Subcutaneous adipose tissue (tissue), 4 donors: ENCODE measurements around the gene CISD3. TPM values are rescaled to one million over a fixed set of nuclear protein-coding genes. Genes with fewer than 3 reads are reported as not detected.

Experiments
- total RNA-seq, 4 donors: library from RNA; depleted of rRNA; stranded (reverse); fragments of >200 nt; gene quantifications; one replicate each; pipeline ENCODE4 v1.1.0, GENCODE V29; 2016
- TF ChIP-seq, protein P1 (sequence below): fragments of 450-650 bp; IDR thresholded peaks from one replicate; pipeline ENCODE4 v1.5.1; 2016; ENCODE audit warnings: low read depth, mild to moderate bottlenecking, control low read depth, antibody characterized with exemption, moderate library complexity

CISD3 gene
- total RNA-seq, 4 donors from 2014 or later = 11.0 to 19.7 (median 15.1) TPM

DNA sequence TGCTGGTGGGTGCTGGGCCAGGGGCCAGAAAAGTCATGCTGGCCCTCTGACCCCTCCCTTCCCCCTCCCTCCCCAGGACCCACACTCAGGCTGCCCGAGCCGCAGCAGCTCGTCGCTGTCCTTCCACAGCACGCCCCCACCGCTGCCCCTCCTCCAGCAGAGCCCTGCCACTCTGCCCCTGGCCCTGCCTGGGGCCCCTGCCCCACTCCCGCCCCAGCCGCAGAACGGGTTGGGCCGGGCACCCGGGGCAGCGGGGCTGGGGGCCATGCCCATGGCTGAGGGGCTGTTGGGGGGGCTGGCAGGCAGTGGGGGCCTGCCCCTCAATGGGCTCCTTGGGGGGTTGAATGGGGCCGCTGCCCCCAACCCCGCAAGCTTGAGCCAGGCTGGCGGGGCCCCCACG, 8.3 kb upstream of the CISD3 start:
- TF ChIP-seq, protein P1, sequence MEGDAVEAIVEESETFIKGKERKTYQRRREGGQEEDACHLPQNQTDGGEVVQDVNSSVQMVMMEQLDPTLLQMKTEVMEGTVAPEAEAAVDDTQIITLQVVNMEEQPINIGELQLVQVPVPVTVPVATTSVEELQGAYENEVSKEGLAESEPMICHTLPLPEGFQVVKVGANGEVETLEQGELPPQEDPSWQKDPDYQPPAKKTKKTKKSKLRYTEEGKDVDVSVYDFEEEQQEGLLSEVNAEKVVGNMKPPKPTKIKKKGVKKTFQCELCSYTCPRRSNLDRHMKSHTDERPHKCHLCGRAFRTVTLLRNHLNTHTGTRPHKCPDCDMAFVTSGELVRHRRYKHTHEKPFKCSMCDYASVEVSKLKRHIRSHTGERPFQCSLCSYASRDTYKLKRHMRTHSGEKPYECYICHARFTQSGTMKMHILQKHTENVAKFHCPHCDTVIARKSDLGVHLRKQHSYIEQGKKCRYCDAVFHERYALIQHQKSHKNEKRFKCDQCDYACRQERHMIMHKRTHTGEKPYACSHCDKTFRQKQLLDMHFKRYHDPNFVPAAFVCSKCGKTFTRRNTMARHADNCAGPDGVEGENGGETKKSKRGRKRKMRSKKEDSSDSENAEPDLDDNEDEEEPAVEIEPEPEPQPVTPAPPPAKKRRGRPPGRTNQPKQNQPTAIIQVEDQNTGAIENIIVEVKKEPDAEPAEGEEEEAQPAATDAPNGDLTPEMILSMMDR = no peak

DNA sequence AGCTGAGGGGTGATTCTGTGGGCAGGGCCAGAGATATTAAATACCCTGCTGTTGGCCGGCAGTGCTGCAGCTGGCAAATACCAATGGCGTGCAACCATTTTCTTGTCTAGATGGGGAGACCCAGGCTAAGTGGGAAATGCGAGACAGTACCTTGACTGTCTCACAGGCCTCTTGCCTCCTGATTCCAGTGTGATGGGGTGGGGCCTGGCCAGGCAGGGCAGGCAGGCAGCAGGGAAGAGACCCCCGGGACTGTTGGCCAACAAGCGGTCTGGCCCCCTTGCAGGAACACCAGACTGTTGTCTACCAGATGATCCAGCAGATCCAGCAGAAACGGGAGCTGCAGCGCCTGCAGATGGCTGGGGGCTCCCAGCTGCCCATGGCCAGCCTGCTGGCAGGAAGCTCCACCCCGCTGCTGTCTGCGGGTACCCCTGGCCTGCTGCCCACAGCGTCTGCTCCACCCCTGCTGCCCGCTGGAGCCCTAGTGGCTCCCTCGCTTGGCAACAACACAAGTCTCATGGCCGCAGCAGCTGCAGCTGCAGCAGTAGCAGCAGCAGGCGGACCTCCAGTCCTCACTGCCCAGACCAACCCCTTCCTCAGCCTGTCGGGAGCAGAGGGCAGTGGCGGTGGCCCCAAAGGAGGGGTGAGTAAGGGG, 5.7 kb upstream of the CISD3 start:
- TF ChIP-seq, protein P1 = no peak

DNA sequence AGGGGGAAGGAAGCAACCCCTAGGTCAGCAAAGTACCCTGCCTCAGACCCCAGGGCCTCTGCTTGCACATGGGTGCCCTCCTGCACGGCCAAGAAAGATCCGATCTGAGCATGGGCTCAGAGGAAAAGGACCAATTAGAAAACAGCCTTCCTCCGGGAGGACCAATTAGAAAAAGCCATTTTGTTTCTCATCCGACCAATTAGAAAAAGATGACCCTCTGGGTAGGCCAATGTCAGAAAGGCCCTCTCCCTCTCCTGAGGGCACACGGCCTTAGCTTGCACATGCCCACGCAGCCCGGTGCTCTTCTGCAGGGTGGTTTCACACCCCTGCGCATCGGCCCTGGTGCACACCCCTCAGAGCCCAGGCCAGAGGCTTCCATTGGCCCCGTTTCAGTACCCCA, 5.1 kb upstream of the CISD3 start:
- TF ChIP-seq, protein P1 = no peak

DNA sequence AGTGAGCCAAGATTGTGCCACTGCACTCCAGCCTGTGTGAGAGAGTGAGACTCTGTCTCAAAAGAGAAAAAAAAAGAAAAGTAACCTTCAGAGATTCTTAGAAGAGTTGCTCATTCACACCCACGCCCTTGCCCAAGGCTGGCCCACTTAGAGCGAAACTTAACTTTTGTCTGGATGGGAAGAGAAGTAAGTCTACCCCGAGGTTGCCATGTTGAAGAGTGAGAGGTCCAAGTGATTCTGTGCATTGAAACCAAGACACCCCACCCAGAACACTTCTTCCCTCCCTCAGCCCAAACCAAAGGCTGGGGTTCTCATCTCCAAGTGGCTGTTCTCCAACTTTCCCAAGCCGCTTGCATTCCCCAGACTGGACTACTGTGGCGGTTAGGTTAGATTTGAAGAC, 2.4 kb upstream of the CISD3 start:
- TF ChIP-seq, protein P1 = no peak

DNA sequence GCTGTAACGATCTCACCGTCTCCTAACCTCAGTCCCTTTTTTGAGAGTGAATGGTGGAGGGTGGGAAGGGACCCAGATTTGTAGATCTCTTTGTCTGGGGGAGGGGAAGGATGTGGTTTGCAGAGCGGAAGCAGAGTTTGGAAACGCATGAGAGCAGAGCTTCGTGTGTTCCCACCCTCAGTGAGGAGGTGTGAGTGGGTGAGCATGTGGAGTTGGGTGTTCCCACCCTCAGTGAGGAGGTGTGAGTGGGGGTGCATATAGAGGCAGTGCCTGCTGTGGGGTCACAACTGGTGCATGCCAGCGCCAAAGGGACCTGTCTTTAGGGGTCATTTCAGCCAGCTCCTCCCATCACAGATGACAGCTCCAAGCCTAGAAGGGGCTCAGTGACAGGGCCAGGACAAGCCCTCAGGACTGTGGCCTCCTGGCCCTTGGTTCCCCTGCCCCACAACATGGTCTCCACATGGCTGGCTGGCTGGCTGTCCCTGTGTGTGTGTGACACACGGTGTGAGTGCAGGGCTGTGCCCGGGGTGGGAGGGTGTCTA, 1.8 kb upstream of the CISD3 start:
- TF ChIP-seq, protein P1 = no peak

DNA sequence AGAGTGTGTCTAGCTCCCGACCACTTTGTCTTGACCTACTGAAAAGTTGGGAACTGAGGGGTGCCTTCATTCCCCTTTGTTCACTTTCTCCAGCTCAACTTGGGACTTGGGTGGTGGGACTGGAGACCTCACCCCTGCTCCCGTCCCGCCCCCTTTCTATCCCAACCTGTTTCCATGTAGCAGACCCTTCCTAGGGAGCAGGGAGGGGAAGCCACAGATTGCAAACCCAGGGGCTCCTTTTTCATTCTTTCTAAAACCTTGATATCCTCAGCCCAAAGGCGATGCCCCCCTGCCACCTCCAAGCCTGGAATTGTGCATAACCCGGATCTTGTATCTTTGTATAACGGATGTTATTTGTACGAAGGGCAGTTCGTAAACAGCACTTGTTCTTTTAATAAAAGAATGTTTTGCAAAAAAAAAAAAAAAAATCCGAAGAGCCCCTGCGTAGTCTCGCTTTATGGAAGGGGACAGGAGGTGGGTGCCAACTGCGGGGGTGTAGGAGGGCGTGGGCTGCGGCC, 714 bp upstream of the CISD3 start:
- TF ChIP-seq, protein P1 = no peak

DNA sequence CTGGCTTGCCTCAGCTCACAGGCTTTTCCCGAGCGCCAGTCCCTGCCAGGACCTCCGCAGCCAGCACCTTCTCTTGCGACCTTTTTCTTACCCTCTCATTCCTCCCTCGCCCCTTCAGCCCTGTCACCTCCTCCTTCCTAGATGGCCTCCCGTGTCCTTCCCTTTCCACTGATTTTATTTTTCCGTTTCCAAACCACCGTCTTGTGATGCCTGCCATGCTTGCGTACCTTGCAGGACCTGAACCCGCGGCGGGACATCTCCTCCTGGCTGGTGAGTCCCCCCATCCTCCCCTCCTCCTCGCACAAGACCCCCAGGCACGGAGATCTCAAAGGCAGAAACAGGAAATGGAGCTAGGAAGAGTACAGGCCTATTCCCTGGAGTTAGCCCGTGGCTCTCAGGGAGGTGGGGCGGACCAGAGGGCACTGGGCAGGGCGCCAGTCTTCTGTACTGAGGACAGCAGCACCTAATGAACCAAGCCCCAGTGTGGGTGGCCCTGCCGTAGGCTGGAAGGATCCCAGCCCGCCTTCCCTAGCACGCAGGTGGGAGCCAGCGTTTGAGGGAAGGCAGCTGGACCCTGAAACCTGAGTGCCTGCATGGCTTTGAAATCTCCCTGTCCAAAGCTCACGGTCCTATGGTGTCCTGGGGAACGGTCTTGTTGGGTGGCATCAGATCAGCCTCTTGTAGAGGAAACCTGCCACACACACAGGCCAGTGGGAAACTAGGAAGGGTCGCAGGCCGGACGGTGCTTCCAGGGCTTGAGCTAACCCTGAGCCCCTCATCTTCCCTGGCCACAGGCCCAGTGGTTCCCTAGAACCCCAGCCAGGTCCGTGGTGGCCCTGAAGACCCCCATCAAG, 612 bp downstream of the CISD3 start:
- TF ChIP-seq, protein P1 = no peak
